ENCODE results near the gene SMIM23. TPM values are rescaled to one million over a fixed set of nuclear protein-coding genes. Genes with fewer than 3 reads are reported as not detected.
"Not testable (repeated sequence)": the region's sequence is repeated elsewhere in the genome, so short reads cannot be mapped to it uniquely, and the experiment has no call there.

SMIM23 gene
- total RNA-seq, 1 donor from 2014 or later = not detected

DNA sequence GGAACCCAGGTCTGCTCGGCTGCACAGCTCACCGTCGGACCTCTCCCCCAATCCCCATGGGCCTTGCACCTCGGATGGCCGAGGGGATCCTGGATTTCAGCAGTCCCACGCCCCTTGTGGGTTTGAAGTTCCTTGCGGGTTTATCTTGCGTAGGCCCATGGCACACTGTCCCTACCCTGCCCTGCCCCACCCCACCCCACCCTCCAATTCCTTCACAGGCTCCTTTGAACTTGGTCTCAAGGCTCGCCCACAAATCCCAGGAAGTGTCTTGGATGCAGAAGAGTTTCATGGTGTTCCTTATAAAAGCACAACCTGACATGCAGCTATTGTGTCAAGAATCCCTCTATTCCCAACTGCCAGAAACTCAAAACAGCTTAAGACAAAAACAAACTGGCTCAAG lies 11.2 kb upstream of the SMIM23 start:
- DNase-seq = no peak

DNA sequence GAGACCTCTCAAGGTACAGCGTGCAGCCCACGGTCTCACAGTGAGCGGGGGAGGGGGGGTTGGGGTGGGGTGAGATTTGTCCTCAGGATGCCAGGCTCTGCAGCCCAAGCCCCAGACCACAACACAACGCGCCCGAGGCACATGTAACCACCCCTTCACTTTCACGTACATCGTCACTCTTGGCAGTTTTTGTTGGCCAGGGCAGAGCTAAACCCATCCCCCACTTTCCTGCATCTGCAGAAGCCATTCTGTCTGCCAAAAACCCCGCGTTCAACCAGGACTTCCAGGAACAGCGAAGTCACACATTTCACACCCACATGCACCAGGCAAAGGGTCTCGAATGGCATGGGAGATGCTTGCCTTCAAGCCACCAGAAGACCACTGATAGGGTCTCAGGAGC lies 9.4 kb upstream of the SMIM23 start:
- no peak for DNase-seq

DNA sequence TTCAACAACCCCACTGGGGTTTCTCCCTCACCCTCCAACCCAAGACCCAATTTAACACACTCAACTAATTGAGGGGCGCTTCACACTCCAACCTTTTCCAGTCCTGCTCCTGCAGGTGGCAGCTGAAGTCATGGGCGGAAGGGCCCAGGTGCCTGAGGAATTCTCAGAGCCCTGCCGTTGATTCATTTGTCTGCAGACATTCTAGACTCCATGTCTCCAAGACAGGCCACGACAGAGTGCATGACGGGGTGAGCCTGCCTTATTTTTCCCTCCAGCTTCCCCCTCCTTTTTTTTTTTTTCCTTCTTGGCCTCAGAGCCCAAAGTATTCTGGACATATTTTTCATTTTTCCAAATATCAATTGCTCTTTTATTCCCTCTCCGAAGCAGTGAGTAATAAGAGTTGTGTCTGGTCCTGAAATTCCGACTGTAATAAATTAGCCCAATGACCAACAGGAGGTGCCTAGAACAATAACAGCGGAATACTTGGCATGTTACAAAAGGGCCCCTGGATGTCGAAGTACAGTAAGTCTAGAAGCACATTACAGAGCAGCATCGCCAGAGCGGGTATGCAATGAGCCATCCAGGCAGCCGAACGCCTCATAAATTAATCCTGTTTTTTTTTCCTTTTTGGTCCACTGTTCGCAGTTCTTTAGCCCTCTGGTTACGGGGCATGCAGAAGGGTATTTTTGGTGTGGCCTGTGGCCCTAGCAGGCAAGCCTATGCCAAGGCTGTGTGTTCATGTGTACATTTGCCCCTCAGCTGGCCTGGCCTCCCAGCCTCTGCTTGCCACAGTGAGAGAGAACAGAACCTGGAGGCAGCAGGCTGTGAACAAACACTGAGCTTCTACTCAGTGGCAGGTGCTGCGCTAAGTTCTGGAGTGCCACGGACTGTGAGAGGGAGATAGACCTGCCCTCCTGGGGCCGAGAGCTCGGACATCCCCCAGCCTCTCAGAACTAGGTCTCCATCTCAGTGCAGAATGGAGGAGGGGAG lies 8.6 kb upstream of the SMIM23 start:
- no peak for DNase-seq

DNA sequence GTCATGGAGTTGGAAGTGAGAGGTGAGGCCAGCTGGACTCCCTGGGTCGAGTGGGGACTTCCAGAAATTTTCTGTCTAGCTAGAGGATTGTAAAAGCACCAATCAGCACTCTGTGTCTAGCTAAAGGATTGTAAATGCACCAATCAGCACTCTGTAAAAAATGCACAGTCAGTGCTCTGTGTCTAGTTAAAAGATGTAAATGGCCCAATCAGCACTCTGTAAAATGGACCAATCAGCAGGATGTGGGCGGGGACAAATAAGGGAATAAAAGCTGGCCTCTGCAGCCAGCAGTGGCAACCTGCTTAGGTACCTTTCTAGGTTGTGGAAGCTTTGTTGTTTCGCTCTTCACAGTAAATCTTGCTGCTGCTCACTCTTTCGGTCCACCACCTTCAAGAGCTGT lies 3.9 kb upstream of the SMIM23 start:
- DNase-seq = not testable (repeated sequence)

DNA sequence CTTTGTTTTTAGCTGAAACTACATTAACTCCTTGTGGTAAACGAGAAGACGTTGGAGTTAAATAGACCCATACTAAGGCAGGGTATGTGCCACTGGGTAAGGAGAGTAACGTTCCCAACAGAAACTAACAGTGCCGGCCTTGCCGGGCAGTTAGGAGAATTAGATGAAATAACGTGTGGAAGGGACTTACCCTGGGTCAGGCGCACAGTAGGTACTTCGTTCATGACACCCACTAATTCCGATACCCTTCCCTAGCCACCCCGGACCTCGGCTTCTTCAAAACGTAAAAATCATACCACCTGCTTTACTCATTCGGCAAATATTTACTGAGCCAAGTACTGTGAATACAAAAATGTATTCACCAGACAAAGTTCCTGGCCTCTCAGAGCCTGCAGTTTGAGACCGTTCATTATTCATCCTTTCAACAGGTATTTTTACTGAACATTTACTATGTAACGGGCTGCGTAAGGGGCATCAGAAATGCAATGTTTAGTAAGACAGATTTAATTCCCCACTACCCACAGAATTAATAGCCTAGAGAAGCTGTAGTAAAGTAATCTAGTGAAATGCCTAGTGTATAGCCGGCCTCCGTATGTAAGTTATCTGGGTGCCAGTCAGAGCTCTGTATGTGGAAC lies 3.2 kb upstream of the SMIM23 start:
- DNase-seq = no peak

DNA sequence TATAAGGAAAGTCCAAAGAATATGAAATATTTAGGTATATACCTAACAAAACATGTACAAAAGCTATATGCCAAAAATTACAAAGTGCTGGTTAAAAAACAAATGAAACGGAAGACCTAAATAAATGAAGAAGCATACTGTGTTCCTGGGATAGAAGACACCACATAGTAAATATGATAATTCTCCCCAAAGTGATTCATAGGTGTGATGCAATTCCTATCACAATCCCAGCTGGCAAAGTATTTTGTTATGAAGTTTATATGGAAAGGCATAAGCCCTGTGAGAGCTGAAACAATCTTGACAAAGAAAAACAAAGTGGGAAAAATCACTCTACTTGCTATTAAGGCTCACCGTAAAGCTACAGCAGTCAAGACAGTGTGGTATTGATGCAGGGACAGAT lies 2.6 kb upstream of the SMIM23 start:
- DNase-seq = no peak

DNA sequence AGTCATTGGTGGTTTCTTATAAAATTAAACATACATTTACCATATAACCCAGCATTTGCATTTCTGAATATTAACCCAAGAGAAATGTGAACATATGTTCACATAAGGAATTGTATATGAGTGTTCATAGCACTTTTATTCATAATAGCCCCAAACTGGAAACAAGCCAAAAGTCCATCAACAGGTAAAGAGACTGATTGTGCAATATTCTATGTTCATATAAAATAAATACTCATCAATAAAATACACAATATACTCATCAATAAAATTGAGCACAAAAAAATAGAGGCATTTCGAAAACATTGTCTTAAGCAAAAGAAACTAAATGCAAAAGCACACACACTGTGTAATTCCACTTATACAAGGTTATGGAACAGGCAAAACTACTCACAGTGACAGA lies 3.7 kb downstream of the SMIM23 start:
- no peak for DNase-seq

DNA sequence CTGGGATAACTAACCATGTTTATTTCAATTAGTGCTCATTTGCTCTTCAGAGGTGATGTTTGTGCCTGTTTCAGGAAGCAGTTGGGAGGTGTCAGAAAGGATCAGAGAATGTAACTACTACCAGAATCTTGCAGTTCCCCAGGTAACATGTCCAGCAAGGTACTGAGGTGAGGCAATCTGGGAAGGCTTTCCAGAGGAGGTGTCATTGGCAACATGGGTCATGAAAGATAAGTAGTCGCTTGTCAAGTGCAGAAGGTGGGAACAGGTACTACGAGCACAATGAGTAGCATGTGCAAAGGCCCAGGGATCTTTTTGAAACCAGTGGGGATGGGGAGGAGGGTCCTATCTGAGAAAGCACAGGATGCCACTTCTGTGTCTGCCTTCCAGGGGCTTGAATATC lies 4.8 kb downstream of the SMIM23 start:
- DNase-seq = no peak

DNA sequence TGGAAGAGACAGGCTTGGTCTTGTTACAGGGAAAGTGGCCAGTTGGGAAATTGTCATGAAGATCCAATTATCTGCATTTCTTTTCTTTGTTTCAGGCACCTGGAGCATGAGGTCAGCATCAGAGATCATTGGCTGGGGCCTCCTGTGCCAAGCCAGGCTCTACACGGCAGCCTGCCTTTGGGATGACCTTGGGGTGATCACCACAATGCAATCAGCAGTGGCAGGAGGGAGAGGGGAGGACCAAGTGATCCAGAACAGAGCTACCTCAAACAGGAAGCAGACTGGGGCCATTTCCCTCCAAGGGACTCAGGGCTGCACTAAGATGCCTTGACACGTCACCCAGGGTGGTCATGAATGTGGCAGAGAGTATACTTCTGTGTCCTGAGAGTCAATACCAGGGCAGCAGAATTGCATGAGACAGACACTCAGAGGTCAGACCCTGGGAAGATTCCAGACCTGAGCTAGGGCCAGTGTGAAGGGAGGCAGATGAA lies 8.9 kb downstream of the SMIM23 start:
- DNase-seq = no peak

DNA sequence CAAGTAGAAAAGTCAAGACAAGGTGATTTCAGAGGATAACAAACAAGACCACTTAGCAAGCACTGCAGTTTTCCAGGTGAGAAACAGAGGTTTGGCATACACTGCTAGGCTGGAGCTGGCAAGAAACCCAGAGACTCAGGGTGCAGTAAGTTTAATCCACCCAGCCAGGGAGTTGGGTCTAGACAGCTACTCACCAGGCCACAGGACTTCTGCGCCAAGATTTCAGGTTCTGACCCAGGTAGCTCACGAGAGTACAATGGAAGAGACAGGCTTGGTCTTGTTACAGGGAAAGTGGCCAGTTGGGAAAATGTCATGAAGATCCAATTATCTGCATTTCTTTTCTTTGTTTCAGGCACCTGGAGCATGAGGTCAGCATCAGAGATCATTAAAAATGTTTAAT lies 9.8 kb downstream of the SMIM23 start:
- no peak for DNase-seq

DNA sequence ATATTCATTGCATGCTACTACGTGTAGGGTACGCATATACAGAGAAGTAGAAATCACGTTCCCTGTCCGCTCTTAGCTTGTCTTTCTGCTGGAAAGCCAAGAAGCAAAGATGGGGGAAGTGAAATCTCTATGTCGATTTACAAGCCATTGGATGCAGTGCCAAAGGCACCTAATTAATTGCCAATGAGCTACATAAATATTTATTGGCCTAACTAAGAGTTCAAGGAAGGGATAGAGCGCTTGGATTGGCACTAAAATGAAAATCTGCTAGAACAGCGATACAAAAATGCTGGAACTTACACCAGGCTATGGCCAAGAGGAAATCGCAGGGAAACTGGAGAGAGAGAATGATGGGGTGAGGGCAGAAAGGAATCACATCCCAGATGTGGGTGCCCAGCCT lies 10.8 kb downstream of the SMIM23 start:
- DNase-seq = no peak

DNA sequence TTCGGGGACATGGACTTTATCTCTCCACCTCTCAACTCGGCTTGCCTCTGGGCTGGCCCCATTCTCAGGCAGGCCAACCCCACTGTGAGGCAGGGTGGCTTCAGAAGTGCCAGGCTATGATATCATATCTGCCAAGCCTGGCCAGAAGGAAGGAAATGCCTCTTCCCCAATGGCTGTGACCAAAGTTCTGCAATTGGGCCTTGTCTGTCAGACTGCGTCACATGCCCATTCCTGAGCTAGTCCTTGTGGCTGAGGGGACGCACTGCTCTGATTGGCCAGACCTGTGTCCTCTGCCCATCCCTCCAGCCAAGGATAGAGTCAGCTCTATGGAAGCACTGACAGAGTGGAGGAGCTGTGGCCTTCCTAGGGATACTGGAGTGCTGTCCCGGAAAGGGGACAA lies 11.9 kb downstream of the SMIM23 start:
- no peak for DNase-seq

DNA sequence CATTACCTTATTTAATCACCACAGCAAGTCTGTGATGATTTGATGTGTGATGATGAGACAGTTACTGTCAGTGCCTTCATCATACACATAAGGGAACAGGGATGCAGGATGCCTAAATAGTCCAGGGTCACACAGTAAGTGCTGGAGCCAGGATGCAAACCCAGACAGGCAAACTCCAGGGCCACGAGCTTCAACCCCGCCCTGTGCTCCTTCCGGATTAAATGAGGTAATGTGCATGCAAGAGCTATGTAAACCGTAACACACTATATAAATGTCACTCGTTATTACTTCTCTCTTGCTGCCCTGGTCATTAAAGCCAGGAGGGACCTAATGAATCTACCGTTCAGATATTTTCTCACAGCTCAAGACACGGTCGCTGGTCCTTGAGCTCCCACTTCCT lies 12.8 kb downstream of the SMIM23 start:
- no peak for DNase-seq

DNA sequence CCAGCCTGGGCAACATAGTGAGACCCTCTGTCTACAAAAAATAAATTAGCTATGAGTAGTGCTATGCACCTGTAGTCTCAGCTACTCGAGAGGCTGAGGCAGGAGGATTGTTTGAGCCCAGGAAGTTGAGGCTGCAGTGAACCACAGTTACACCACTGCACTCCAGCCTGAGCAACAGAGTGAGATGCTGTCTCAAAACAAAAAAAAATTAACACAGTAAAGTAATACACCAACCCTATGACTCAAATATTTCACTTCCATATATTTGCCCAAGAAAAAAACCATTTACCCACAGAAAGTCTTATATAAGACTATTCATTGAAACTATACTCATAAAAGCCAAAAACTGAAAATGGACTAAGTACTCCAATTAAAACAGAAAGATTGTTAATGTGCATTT lies 16.2 kb downstream of the SMIM23 start:
- DNase-seq = no peak

DNA sequence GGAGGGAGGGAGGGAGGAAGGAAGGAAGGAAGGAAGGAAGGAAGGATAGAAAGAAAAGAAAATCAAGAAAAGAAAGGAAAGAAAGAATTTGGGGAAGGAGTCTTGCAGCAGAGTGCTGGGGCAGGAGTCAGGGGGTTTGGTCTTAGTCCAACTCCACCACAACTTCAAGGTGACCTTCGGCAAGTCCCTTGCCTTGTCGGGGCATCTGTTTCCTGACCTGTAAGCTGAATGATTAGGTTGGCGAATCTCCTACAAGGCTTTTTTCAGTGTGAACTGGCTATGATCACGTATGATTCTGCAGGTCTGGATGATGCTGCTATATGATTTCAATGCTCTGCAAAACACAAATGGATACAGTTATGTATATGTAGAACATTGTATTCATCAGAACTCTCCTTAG lies 20.1 kb downstream of the SMIM23 start:
- DNase-seq = no peak

DNA sequence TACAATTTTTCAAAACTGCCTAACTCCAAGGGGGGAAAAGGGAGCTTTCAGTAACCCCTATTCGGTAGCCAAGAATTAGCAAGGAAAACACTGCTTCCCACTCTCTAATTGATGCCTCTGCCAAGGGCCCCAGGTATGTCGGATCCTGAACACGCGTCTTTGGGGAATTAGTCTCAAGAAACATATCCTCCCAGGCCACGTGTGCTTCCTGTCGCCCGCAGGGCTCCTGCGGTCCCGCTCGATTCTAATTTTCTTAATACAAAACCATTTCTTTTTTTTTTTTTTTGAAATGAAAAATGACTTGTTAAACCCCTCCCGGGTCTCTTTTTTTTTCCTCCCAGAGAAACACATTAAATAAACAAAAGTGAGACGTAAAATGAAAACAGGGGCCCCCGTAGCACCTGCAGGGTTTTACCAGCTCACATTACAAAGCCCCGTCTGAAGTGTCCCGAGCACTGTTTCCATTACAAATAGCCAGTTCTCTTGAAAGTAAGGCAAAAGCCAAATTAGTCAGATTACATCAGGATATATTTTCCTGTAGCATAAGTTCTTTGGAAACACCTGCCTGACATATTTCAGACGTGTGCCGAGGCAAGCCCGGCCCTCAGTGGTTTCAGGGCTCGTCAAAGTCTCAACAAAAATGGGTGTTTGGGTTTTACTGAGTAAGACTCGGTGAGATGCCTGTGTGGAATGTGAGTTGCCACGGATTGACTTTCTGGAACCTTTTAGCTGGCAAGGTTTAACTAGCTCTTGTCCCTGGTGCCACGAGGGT lies 21.5 kb downstream of the SMIM23 start:
- DNase-seq = no peak

DNA sequence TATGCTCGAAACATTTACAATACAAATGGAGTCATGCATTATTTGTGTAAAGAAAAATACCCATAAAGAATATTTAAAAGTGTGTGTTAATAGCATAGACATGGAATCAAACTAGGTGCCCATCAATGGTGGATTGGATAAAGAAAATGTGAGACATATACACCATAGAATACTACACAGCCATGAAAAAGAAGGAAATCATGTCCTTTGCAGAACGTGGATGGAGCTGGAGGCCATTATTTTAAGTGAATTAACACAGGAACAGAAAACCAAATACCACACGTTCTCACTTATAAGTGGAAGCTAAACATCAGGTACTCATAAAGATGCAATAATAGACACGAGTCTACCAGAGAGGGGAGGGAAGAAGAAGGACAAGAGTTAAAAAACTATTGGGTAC lies 22.8 kb downstream of the SMIM23 start:
- no peak for DNase-seq

DNA sequence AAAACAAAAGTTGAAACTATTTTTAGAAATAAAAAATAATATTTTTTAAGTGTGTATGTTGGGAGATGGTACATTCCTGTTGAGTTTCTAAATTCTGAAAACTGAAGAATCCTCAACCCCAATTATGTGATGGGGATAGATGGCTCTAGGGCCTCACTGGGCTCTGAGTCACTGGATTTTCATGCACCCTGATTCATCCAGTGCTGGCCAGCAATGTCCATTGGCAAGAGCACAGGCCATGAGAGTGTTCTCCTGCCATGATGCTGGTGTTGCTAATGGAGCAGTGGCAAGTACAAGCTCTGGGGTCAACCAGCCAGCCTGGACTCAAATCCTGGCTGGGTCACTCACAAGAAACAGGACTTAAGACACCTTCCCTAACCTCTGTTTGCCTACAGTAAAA lies 23.3 kb downstream of the SMIM23 start:
- no peak for DNase-seq

DNA sequence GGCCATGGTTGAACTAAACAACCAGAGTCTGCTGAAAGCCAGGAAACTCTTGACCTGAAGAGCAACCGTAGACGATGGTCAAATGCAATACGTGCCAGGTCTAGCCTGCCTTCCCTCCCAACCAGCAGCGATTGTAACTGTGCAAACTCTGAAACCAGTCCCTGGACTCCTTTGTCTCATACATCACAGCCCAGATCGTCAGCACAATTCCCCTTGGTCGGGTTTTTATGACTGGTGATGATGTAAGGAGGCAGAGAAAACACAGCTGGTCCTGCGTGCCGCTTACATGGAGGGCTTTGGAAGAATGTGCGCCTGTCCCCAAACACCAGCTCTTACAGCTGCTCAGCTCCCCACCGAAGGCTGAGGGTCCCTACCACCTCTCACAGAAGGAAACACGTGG lies 24.6 kb downstream of the SMIM23 start:
- no peak for DNase-seq

DNA sequence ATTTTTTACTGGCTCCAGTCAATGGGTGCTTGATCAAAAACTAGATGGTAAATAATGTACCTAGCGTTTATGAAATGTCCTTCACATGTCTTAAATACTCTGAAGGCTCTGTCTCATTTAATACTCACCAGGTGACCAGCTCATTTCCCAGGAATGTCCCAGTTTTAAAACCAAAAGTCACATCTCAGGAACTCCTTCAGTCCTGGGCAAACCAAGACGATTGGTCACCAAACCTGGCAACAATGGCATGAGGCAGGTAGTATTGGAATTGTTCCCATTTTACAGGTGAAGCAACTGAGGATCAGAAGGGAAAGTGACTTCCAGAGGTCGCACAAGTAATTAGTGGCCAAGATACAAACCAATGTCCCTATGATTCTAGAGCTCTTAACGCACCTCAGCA lies 27.7 kb downstream of the SMIM23 start:
- DNase-seq = no peak

DNA sequence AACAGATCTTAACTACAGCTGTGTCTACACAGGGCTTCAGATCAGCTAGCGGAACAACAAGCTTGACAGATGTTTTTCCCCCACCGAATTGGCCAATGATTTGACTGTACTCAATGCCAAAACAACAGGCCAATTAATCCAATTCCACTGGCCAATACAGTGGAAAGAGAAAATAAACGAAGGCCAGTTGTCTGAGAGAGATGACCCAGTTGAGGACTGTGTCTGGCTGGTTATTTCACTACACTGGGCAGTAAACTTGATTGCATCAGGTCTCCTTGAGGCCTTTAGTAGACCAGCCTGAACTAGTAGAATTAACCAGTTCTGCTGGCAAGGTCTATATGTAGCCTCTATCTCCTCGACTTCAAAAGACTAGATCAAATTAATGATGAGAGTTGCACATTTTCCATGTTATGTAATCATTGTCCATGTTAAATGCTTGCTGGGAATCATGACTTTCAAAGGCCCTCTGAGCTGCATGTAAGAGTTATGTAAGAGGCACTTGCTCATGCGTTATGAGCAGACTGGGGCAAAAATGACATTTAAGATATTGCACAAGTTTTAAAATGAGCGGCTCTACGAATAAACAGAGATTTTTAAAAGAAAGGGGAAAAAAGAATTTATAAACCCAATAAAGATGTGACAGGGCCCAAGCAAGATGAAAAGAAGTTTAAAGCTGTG lies 28.3 kb downstream of the SMIM23 start:
- no peak for DNase-seq

DNA sequence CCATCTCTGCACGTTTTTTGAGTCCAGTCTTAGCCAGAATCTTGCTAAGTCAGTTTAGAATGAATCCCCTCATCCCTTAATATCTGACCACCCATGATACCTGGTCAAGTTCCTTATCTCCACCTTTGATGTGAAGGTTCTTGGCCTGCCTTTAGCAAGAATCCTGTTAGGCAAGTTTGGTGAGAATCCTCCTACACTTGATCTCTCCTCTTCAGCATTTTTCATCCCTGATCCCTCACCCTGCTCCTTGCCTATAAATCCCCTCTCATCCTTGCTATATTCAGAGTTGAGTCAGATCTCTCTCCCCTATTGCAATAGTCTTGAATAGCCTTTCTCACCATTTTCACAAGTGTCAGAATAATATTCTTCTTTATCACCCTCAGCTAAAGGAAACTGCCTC lies 31.0 kb downstream of the SMIM23 start:
- no peak for DNase-seq

Data from skin of body (tissue), 2 donors.